Adrenal gland (tissue), 12 donors: Measurements from ENCODE around the gene UCHL3. TPM values are rescaled to one million over a fixed set of nuclear protein-coding genes. Genes with fewer than 3 reads are reported as not detected.

ENCODE experiments used
- DNase-seq, 7 donors: peaks; one replicate each; pipeline ENCODE4 v3.0.0-alpha.2; 2019 to 2020
- H3K27ac ChIP-seq, 5 donors: fragments of 200-600 bp; sonication (generic) in 4 of 5; 1 replicate in 3 of 5; 2 replicates in 2 of 5; pipeline versions ENCODE4 v1.5.1 to v1.8.0; 2016 to 2020; ENCODE audit warnings: mild to moderate bottlenecking in 1 of 5
- H3K27me3 ChIP-seq: fragments of 200-600 bp; 2 replicates; pipeline ENCODE4 v1.8.0; 2021
- H3K36me3 ChIP-seq, 2 donors: fragments of 200-600 bp; replicated peaks in 1 of 2; 1 replicate in 1 of 2; 2 replicates in 1 of 2; pipeline versions ENCODE4 v1.5.1 to v1.8.0; 2018 to 2022
- H3K4me1 ChIP-seq, 2 donors: fragments of 200-600 bp; replicated peaks in 1 of 2; 1 replicate in 1 of 2; 2 replicates in 1 of 2; pipeline versions ENCODE4 v1.5.1 to v1.8.0; 2018 to 2021
- H3K4me3 ChIP-seq, 4 donors: fragments of 200-600 bp; sonication (generic) in 3 of 4; one replicate each; pipeline ENCODE4 v1.5.1; 2016 to 2018
- H3K9me3 ChIP-seq, 3 donors: fragments of 200-600 bp; sonication (generic) in 1 of 3; replicated peaks in 1 of 3; 1 replicate in 2 of 3; 2 replicates in 1 of 3; pipeline versions ENCODE4 v1.5.1 to v1.8.0; 2016 to 2021
- POLR2A ChIP-seq, 2 donors: fragments of 450-650 bp; IDR thresholded peaks; one replicate each; pipeline ENCODE4 v1.6.1; 2017; ENCODE audit warnings: antibody characterized with exemption in 2 of 2, mild to moderate bottlenecking in 2 of 2, moderate library complexity in 1 of 2
- WGBS, 4 donors: extraction: QIAGEN DNeasy Blood & Tissue Kit in 2 of 4; methylation state at CpG; one replicate each; pipeline versions ENCODE4 v1.1.5 to v1.1.7; 2013 to 2017; 5-methylcytosine and 5-hydroxymethylcytosine counted together
- intact Hi-C, 2 donors: fragments of 100-400 bp; cut with DNase I; formaldehyde crosslinking; loops; one replicate each; pipeline versions ENCODE4 v1.14.1 to v1.15.0; 2022 to 2023
- polyA plus RNA-seq, 3 donors: library from polyadenylated mRNA; stranded (reverse); fragments of 200-250 nt in 2 of 3; fragments of 350-450 nt in 1 of 3; fragmentation: Illumina TruSeq in 1 of 3; extraction: RNeasy Lipid Tissue Mini Kit (QIAGEN cat#74804) in 1 of 3; gene quantifications; one replicate each; pipeline ENCODE4 v1.2.3, GENCODE V29; 2013 to 2014
- total RNA-seq, 9 donors: library from RNA; depleted of rRNA in 4 of 9; stranded (reverse); fragments of >200 nt in 4 of 9; fragments of 120-200 nt in 1 of 9; fragmentation: NEBNext Ultra II Directional in 1 of 9; extraction: Animal tissue kit (Norgen Biotek cat#: 25700) in 1 of 9; gene quantifications; one replicate each; pipeline versions ENCODE4 v1.1.0 to v1.2.4, GENCODE V29; 2013 to 2023
- TF ChIP-seq, protein P1 (sequence below), 6 experiments: fragments of 450-650 bp in 4 of 6; fragments of 200-600 bp in 2 of 6; sonication (generic) in 1 of 6; IDR thresholded peaks; 1 replicate in 5 of 6; 2 replicates in 1 of 6; pipeline versions ENCODE4 v1.5.1 to v1.8.0; 2016 to 2021; ENCODE audit warnings: antibody characterized with exemption in 6 of 6, mild to moderate bottlenecking in 2 of 6, moderate library complexity in 1 of 6
- donor health status: healthy with polysubstance abuse.
- donor health status: Bipolar disorder and iron deficiency.
- donor health status: DM: yes; HTN: yes; CAD: no.
- donor health status: DM: no; HTN: no; CAD: no.
- donor health status: DM: no; HTN: no; CAD: no.
- donor health status: DM: yes; HTN: yes; CAD: no.

UCHL3 gene
- total and polyA plus RNA-seq, 12 donors, result 33.5 to 183 (median 62.7) TPM

DNA sequence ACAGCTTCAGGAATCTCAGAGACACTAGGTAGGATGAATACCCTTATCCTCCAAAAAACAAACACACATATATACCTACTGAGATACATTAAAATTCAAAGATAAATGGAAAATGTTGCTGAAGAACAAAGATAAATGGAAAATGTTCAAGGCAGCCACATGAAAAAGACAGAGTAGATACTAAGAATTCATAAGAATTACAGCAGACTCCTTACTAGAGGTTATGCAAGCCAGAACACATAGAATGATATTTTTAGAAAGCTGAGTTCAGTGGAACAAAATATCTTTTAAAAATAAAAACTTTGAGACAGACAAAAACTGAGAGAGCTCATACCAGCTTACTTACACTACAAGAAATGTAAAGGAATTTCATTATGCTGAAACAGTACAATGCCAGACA, 35.6 kb downstream of the UCHL3 start:
- no peaks in the 10 kb centered on the region for H3K9me3 ChIP-seq
- H3K27ac ChIP-seq, result no peak overlapping the region
- H3K36me3 ChIP-seq, result peaks cover 0 to 2% of the 10 kb centered on the region in 2 donors

GRCh38 chr13:75587679-75588078, 38.1 kb downstream of the UCHL3 start:
- no peak overlapping the region for H3K4me3 ChIP-seq
- intact Hi-C loops, result no loop called here
- H3K27me3 ChIP-seq, result no peaks in the 10 kb centered on the region
- no peak overlapping the region for H3K27ac ChIP-seq
- no peak for TF ChIP-seq POLR2A (IDR thresholded peaks at IDR 0.05)
- TF ChIP-seq, protein P1, sequence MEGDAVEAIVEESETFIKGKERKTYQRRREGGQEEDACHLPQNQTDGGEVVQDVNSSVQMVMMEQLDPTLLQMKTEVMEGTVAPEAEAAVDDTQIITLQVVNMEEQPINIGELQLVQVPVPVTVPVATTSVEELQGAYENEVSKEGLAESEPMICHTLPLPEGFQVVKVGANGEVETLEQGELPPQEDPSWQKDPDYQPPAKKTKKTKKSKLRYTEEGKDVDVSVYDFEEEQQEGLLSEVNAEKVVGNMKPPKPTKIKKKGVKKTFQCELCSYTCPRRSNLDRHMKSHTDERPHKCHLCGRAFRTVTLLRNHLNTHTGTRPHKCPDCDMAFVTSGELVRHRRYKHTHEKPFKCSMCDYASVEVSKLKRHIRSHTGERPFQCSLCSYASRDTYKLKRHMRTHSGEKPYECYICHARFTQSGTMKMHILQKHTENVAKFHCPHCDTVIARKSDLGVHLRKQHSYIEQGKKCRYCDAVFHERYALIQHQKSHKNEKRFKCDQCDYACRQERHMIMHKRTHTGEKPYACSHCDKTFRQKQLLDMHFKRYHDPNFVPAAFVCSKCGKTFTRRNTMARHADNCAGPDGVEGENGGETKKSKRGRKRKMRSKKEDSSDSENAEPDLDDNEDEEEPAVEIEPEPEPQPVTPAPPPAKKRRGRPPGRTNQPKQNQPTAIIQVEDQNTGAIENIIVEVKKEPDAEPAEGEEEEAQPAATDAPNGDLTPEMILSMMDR (IDR thresholded peaks at IDR 0.05), result no peak
- DNase-seq, result no peak
- peaks cover 0 to 3% of the 10 kb centered on the region in 2 donors for H3K36me3 ChIP-seq
- WGBS, 4 donors, result 73 to 85% (median 81%) methylated on average over 1 of the region's 1 CpG
- H3K9me3 ChIP-seq, result no peaks in the 10 kb centered on the region
- H3K4me1 ChIP-seq, result no peaks in the 10 kb centered on the region

More for the DNA sequence above, 35.6 kb downstream of the UCHL3 start:
- Histone ChIP-seq H3K4me3 (no peak overlapping the region), H3K27me3 (no peaks in the 10 kb centered on the region), H3K4me1 (no peaks in the 10 kb centered on the region)
- intact Hi-C loops, result no loop called here
- no peak for TF ChIP-seq POLR2A (IDR thresholded peaks at IDR 0.05)
- TF ChIP-seq, protein P1 (IDR thresholded peaks at IDR 0.05), result no peak
- no peak for DNase-seq

- no peak for TF ChIP-seq POLR2A (IDR thresholded peaks at IDR 0.05)
- TF ChIP-seq, protein P1 (IDR thresholded peaks at IDR 0.05), result no peak
- intact Hi-C loops, result no loop called here
- Histone ChIP-seq H3K36me3 (no peaks in the 10 kb centered on the region), H3K4me1 (peaks cover 0 to 3% of the 10 kb centered on the region in 2 donors), H3K27me3 (no peaks in the 10 kb centered on the region), H3K4me3 (no peak overlapping the region), H3K27ac (no peak overlapping the region), H3K9me3 (no peaks in the 10 kb centered on the region)
- DNase-seq, result no peak
- WGBS, 4 donors, result 16 to 27% (median 21%) methylated on average over 1 of the region's 1 CpG
Observed at GRCh38 chr13:75596657-75597182, 47.1 kb downstream of the UCHL3 start.

DNA sequence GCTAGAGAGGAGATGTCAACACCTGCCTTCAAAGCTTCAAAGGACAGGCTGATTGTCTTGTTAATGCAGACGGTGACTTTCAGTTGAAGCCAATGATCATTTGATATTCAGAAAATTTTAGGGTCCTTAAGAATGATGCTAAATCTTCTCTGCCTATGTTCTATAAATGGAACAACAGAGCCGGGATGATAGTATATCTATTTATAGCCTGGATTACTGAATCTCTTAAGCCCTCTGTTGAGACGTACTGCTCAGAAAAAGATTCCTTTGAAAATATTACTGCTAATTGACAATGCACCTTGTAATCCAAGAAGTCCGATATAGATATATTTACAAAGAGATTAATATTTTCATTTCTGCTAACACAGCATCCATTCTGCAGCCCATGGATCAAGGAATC, 50.8 kb downstream of the UCHL3 start:
- 50 to 73% (median 60%) methylated on average over 4 of the region's 4 CpGs for WGBS, 4 donors
- peaks cover 0 to 3% of the 10 kb centered on the region in 2 donors for H3K4me1 ChIP-seq
- no peaks in the 10 kb centered on the region for H3K27me3 ChIP-seq
- no peak overlapping the region for H3K27ac ChIP-seq
- intact Hi-C loops, result no loop called here
- DNase-seq, result no peak
- no peak for TF ChIP-seq POLR2A (IDR thresholded peaks at IDR 0.05)
- TF ChIP-seq, protein P1 (IDR thresholded peaks at IDR 0.05), result no peak
- no peaks in the 10 kb centered on the region for H3K9me3 ChIP-seq
- H3K36me3 ChIP-seq, result no peaks in the 10 kb centered on the region
- no peak overlapping the region for H3K4me3 ChIP-seq
